Uterus (tissue), 2 donors: Measurements from ENCODE around the gene SCUBE3.

ENCODE experiments used
- CTCF ChIP-seq, 4 experiments: fragments of 200-600 bp in 2 of 4; fragments of 450-650 bp in 2 of 4; sonication (generic) in 2 of 4; IDR thresholded peaks; one replicate each; pipeline ENCODE4 v1.5.1; 2016 to 2019; ENCODE audit warnings: antibody characterized with exemption in 4 of 4, mild to moderate bottlenecking in 2 of 4, moderate library complexity in 1 of 4
- POLR2A ChIP-seq, 2 donors: fragments of 450-650 bp; IDR thresholded peaks; one replicate each; pipeline ENCODE4 v1.6.1; 2016; ENCODE audit warnings: antibody characterized with exemption in 2 of 2, mild to moderate bottlenecking in 1 of 2, moderate library complexity in 1 of 2

GRCh38 chr6:35167505-35167904, 46.3 kb upstream of the SCUBE3 start:
- TF ChIP-seq CTCF (IDR thresholded peaks at IDR 0.05) (no peak), POLR2A (IDR thresholded peaks at IDR 0.05) (no peak)
